ENCODE measurements around the gene APOBEC3G.

The APOBEC3G gene

DNA sequence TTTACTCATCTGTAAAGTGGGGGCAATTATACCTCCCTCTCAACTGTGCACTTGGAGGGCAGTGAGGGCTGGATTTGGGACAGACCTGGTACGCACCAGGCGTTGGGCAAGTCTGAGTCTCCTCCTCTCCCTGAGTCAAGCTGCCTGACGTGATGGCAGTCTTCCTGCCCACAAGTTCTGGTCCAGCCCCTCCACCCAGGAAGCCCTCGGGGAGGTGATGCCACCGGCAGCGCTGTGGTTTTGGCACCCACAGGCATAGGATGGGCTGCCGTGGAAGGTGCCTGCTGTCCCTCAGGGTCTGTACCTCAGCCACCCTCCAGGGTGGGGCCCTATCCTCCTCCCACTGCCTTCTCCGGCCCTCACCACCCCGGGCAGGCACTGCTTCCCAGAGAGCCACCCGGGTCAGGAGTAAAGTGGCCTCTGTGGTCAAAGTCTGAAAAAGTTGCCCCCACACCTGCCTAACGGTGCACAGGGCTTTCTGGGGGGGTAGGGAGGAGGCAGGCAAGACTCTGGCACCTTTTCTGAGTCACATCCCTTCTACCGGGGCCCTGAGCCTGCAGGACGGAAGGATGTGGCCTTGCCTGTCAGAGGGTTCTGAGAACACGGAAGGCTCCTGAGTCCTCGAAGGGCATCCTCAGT is 13.5 kb downstream of the APOBEC3G start:
- in situ Hi-C loops (cut with HindIII; ENCODE audit: low sequenced_read_pairs), result no loop called here

DNA sequence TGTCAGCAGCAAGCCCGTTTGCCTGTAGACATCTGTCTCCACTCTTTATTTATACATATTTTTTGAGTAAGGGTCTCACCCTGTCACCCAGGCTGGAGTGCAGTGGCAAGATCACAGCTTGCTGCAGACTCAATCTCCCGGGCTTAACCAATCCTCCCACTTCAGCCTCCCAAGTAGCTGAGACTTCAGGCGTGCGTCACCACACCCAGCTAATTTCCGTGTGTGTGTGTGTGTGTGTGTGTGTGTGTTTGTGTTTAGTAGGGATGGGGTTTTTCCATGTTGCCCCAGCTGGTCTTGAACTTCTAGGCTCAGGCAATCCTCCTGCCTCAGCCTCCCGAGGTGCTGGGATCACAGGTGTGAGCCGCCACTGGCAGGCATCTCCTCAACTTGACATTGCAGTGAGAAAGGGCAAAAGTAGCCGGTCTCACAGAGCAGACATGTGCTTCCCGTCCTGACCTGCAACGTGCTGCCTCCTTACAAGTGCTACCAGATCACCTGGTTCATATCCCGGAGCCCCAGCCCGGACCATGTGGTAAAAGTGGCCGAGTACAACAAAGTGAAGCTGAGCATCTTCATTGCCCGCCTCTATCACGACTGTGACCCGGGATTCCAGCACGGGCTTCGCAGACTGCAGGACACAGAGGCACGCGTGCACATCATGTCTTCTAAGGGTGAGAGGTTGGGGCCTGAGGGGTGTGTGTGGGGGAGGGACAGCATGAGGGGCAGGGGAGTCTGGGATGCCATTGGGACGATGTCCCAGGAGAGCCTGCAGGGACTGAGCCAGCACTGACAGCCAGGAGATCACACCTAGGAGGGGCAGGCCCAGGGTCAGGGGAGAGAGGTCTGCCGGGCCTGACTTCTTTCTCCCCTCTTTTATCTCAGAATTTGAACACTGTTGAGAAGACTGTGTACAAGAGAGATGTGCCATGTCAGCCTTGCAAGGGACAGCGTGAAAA is 14.3 kb downstream of the APOBEC3G start:
- in situ Hi-C loops (cut with HindIII; ENCODE audit: low sequenced_read_pairs), result no loop called here

DNA sequence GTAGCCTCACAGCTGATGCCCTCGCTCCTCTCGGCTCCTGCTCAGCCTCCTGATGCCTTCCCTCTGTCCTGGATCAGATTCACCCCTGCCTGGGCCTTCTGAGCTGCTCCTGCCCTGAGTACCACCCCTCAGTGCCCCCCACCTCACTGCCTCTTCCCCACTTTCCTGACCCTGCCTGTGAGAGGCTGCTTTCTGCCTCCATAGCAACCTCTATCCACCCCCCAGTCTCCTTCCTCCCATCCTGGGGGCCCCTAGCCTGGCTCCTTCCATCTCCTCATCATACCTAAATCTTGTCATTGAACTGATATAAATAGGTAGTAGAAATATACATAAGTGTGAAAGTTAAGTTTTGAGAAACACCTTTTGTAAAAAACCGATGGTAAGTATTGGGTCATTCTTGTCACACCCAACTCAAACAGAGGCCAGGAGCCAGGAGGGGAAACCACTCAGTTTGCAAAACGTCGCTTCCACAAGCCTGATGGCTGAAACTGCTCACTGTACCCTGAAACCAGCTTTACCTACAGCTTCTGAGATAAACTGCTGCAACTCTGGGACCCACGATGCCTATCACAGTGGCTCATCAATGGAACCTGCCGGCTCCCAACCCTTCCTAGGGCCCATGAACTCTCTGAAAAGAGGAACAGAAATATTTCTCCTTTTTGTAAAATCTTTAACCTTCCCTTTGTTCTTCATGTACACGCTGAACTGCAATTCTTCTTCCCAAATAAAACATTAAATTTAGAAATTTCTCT is 15.2 kb downstream of the APOBEC3G start:
- in situ Hi-C loops (cut with HindIII; ENCODE audit: low sequenced_read_pairs), result no loop called here

DNA sequence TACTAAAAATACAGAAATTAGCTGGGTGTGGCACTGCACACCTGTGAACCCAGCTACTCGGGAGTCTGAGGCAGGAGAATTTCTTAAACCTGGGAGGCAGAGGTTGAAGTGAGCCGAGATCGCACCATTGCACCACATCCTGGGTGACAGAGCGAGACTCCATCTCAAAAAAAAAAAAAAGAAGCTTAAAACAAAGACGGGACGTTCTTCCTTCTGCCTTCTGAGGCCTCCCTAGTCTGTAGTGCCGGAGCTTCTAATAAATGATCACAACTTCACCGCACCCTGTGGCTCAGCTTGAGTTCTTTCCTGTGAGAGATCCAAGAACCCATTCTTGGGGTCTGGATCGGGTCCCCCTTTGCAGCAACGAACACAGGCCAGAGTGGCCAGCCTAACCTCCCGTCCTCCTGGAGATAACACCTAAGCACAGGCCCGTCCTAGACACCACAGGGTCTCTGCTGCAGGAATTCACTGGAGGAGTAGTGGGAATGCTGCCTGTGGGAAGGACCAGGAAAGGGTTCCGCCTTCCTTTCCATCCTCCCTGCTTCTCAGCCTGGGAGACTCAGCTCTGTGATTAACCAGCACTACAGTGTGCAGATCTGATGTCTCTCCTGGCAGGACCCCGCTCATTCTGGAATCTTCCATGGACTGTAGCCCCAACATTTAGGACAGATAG is 17.8 kb downstream of the APOBEC3G start:
- in situ Hi-C loops (cut with HindIII; ENCODE audit: low sequenced_read_pairs), result no loop called here

DNA sequence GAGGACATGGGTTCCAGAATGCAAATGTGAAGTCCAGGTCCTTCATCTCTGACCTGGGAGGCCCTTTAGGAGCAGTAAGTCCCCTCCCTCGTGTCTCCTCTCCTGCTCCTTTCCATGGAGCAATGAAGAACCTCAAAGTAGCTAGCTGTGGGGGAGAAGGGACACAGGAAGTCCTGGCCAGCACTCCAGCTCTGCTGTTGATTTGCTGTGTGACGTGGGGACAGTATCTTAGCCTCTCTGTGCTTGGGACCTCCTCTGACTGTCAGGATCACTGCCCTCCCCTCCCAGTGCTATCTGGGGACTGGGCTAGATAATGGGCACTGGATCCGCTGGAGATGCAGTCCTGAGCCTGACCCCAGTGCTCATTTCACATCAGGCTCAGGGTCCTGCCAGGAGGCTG is 18.9 kb downstream of the APOBEC3G start:
- in situ Hi-C loops (cut with HindIII; ENCODE audit: low sequenced_read_pairs), result no loop called here

DNA sequence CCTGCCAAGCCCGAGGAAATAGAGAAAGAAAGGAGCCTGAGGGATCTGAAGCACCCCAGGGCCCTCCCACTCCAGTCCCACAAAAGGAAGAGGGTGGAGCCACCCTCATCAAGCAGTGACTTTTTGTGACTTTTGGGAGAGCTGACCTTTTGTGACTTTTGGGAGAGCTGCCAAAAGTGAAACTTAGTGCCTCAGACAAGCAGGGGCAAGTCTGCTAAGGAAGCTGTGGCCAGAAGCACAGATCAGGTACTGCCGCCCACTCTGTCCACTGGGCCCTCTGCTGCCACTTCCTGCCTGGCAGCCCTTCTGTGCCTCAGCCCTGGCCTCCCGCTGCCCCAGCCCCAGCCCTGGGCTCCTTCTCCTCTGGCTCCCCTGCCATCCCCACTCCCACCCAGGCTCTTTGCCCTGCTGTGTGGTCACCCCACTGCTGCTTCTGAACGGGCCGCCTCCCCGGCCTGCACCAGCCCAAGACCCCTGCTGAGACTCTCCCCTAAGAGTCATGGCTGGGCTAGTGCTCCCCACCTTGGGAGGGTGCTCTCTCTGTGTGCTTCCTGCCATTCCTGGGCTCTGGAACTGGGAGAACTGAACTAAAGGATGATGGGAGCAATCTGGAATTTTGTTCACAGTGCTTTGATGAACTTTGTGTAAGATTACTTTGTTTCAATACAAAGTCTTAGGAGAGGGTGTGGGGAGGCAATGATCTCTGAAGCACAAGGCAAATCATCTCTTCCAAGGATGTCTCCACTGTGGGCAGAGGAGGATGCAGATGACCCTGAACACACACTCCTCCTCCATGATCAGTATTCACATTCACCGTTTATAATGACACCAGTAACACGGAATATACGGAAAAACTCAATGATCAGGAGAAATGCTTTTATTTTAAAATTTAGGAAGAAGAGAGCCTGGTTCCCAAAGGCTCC is 20.3 kb downstream of the APOBEC3G start, which contains the start of gene APOBEC3H:
Gene APOBEC3H, plus strand, starts transcription at position 147 of the 923 bp plus-strand sequence. CDS start 3,035 bp downstream, outside the sequence.
- in situ Hi-C loops (cut with HindIII; ENCODE audit: low sequenced_read_pairs), result no loop called here

DNA sequence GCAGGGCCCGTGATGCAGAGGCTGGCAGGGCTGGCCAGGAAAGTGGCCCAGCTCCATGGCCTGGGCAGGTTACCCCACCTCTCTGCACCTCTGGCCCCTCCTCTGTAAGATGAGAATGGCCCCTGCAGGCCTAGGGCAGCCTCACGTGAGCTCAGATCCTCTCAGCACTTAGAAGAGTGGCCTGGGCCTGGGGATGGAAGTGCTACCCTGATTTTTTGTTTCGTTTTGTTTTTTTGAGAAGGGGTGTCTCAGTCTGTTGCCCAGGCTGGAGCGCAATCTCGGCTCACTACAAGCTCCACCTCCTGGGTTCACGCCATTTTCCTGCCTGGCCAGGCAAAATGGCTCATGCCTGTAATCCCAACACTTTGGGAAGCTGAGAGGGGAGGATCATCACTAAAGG is 21.0 kb downstream of the APOBEC3G start:
- in situ Hi-C loops (cut with HindIII; ENCODE audit: low sequenced_read_pairs), result no loop called here

DNA sequence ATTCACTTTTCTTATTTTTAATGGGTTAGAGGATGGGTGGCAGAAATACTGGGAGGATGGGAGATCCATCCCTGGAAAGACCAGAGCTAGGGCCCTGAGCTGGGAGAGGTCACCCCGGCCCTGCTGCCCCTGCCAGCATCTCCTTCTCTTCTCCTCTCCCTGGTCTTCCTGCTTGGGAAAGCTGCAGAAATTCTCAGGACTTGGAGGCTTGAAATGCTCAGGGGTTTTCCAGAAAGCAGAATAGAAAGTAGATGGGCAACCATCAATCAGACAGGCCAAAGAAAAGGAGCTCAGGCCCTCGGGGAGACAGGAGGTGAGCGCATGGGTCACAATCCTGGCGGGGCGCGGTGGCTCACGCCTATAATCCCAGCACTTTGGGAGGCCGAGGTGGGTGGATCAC is 21.5 kb downstream of the APOBEC3G start:
- in situ Hi-C loops (cut with HindIII; ENCODE audit: low sequenced_read_pairs), result no loop called here

DNA sequence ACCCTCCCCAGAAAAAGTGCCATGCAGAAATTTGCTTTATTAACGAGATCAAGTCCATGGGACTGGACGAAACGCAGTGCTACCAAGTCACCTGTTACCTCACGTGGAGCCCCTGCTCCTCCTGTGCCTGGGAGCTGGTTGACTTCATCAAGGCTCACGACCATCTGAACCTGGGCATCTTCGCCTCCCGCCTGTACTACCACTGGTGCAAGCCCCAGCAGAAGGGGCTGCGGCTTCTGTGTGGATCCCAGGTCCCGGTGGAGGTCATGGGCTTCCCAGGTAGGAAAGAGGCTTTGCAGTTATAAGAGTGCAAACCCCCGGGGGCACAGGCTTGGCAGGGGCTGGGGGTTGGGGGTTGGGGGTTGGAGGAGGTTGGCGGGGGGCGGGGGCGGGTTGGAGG is 24.2 kb downstream of the APOBEC3G start:
- in situ Hi-C loops (cut with HindIII; ENCODE audit: low sequenced_read_pairs), result no loop called here

DNA sequence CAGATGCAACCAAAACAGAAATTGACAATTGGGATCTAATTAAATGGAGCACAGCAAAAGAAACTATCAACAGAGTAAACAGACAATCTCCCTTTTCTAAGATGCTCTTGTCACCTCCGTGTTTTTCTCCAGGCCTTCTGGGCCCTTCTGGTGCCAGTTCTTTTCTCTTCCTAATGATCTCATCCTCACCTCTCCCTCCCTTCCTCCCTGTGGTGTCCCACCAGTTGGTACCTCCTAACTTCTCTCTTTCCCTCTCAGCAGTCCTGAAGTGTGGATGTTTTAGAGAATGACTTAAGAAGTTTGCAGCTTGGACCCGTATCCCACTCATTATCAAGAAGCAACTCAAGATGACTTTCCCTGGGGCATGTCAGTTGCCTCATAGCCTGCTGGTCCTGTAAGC is 26.4 kb downstream of the APOBEC3G start:
- in situ Hi-C loops (cut with HindIII; ENCODE audit: low sequenced_read_pairs), result no loop called here

DNA sequence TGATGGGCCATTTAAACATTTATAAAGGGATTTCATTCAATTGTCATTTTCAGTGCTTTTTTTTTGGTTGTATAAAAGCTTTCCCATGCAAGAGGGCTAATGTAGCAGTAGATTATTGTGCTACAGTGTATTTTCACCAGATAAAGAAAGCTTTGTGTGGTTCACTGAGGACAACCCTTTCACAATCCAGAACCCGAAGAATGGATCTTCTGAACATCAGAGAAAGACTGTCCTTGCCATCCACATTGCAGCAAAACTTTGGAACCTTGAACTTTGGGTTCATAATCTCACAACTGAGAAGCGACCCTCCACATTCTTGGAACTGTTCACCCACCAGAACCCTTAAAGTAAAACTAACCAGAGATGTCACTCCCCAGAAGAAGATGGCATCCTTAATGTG is 29.3 kb downstream of the APOBEC3G start:
- in situ Hi-C loops (cut with HindIII; ENCODE audit: low sequenced_read_pairs), result no loop called here

DNA sequence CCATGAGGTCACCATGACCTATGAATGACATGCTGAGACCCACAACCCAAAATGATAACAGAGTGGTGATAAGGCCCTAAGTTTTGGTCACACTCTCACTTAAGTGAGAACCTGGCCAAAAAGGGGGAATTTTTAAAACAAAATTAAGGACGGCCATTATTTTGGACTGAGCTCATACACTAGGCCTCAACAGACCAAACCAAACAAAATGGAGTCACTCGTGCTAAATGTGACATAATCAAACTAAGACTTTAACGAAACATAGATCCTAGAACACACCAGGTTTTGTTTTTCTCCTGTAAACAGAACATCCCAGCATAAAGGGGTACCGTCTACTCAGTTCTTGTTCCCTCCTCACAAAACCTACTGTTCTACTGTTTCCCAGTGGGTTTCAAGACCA is 31.4 kb downstream of the APOBEC3G start:
- in situ Hi-C loops (cut with HindIII; ENCODE audit: low sequenced_read_pairs), result no loop called here

DNA sequence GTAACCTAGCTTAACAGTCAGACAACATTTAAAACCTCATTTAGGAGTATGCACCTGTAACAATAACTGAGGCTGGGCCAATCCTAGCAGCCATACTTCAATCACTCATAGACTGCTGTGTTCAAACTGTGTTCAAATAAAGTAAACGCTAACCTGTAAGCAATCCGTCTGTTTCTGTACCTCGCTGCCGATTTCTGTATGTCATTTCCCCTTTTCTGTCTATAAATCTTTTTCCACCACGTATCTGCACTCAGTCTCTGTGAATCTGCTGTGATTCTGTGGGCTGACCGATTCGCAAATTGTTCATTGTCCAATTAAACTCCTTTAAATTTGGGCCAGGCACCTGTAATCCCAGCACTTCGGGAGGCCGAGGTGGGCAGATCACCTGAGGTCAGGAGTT is 32.3 kb downstream of the APOBEC3G start:
- in situ Hi-C loops (cut with HindIII; ENCODE audit: low sequenced_read_pairs), result no loop called here

DNA sequence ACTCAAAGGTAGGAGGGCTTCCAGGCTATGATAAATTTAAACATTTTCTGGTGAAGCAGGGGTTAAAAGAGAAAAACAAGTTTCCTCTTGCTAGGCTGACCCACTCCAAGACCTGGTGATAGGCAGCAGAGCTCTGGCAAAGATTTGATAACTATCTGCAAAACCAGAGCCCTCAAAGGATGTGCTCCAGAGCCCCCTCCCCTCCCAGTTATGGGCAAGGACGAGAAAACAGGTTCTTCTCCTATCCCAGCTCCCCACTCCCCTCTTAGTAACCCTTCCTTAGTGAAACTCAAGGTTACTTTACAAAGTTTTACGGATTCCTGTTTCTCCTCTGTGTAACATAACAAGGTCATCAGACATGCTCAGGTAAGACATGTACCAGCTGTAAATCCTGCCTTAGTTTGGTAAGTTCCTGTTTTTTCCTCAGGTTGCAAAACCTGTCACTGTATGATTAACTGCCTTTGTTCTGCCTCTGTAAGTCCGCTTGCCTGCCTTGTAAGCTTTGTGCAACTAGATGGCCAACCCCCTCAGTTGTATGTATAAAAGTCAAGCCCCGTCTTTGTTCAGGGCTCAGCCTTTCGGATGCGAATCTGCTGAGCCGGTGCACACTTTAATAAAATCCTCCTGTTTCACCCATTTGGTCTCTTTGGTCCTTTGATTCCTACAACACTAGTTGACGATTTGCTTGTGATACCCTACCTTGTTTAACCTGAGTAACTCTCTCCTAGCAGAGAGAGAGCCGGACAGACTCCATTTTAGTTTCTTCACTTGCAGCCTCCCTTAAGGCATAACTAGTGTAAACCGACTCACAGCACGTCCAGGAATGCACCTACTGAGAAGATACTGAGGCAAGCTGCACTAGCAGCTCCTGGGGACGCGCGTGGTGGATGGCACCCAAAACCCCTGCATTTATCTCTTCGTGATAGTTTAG is 33.8 kb downstream of the APOBEC3G start:
- in situ Hi-C loops (cut with HindIII; ENCODE audit: low sequenced_read_pairs), result no loop called here

DNA sequence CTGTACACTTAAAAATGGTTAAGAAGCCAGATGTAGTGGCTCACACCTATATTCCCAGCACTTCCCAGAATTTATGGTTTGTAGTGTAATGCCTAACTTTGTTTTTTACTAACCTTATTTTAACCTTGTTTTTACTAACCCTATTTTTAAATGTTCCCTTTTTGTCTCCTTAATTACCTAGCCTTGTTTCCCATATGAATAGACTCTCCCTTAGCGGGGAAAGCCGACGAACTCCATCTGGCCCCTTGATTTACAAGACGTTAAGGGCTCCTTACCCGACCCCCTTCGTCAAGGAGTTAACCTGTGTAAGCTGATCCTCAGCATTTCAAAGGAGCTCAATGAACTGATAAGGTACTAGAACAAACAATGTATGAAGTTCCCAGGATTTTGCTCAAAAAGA is 37.0 kb downstream of the APOBEC3G start:
- in situ Hi-C loops (cut with HindIII; ENCODE audit: low sequenced_read_pairs), result no loop called here

DNA sequence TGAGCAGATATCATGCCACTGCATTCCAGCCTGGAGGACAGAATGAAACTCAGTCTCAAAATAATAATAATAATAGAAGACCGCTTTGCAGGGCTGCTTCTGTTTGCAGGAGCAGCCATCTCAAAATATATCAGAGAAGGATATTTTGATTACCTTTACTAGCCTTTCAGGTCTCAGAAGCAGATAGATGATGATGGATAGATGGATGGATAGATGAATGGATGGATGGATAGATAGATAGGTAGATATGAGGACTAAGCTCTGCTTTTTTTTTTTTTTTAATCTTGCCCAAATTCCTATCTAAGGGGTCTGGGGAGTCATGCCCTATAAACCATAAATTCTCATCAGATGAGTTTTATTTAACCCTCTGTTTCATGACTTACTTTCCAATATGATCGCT is 38.5 kb downstream of the APOBEC3G start:
- in situ Hi-C loops (cut with HindIII; ENCODE audit: low sequenced_read_pairs), result no loop called here

DNA sequence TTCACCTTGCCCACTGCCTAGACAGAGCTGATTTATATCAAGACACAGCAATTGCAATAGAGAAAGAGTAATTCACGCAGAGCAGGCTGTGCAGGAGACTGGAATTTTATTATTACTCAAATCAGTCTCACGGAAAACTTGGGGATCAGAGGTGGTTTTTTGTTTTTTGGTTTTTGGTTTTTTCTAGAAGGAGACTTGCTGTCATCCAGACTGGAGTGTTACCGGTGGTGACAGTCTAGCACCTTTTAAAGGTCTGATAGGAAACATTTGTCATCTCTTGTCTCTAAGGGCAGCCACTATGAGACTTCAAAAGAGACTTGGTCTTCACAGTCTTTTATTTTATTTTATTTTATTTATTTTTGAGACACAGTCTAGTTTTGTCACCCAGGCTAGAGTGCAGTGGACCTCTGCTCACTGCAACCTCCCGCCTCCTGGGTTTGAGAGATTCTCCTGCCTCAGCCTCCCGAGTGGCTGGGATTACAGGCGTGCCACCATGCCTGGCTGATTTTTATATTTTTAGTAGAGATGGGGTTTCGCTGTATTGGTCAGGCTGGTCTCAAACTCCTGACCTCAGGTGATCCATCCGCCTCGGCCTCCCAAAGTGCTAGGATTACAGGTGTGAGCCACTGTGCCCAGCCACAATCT is 39.0 kb downstream of the APOBEC3G start:
- in situ Hi-C loops (cut with HindIII; ENCODE audit: low sequenced_read_pairs), result no loop called here

DNA sequence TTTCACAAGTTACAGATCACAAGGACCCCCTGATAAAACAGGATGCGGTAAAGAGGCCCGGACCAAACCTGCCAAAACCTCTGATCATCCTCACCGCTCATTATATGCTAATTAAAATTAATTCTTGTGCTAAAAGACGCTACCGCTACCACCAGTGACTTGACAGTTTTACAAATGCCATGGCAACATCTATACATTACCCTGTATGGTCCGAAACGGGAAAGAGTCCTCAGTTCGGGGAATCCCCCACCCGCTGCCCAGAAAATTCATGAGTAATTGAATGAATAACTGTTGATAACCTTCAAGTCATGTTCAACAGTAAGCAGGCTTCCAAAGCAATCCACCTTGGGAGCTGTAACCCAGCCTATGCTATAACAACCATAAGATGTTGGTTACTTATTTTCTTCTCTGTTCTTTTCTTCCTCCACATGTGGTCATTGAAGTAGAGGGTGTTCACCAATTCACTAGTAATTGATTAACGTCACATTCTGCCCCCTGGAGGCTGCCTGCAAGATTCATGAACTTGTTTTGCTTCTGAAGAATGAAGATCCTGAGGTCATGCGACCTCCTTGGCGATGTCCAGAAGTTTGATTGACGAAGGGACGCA is 40.6 kb downstream of the APOBEC3G start:
- in situ Hi-C loops (cut with HindIII; ENCODE audit: low sequenced_read_pairs), result no loop called here
